HepG2 (cell line): Measurements from ENCODE around the gene TTF2. TPM values are rescaled to one million over a fixed set of nuclear protein-coding genes. Genes with fewer than 3 reads are reported as not detected.

Experiments
- ATAC-seq: fragments of 200-7000 bp; cut with Tn5 transposase; 3 replicates; pipeline ENCODE4 v1.9.1; 2020; ENCODE audit warnings: mild to moderate bottlenecking, moderate library complexity
- BruUV-seq: library from RNA; stranded (reverse); fragments of 400-500 nt; replicated peaks from 2 replicates; lab custom pipeline; 2021; lab: Mats Ljungman, UMichigan
- CTCF ChIA-PET: fragments of 300-600 bp; formaldehyde crosslinking; extraction: SDS; loops from one replicate; lab custom pipeline; 2021; ENCODE audit warnings: low total read pairs, inconsistent platforms, low intra/inter-chr PET ratio; lab: Yijun Ruan, JAX
- POLR2A ChIA-PET: fragments of 350-600 bp; sonication (Branson Sonifier 250); formaldehyde crosslinking; loops from one replicate; lab custom pipeline; 2020; ENCODE audit warnings: antibody characterized with exemption, inconsistent platforms; lab: Yijun Ruan, JAX
- DNase-seq: peaks from one replicate; pipeline ENCODE4 v3.0.0-alpha.2; 2015; ENCODE audit warnings: low spot score
- FAIRE-seq: peaks from 3 replicates; lab custom pipeline; 2011; peaks lifted over from hg19 to GRCh38; lab: Jason Lieb, UNC
- H2AFZ ChIP-seq: one replicate; pipeline ENCODE4 v1.6.1; 2011; ENCODE audit warnings: low read length, inconsistent platforms
- H3K27ac ChIP-seq: fragments of 300-600 bp; 3 replicates; pipeline ENCODE4 v1.8.0; 2011; ENCODE audit warnings: mixed run types, mild to moderate bottlenecking, mixed read lengths, low read length, inconsistent platforms; ENCODE audit not compliant: insufficient read depth; ENCODE audit errors: extremely low read length
- H3K27me3 ChIP-seq, 2 experiments: fragments of 200-600 bp in 1 of 2; 2 replicates in 1 of 2; 3 replicates in 1 of 2; pipeline versions ENCODE4 v1.6.0 to v1.8.0; 2011; ENCODE audit warnings: low read length in 2 of 2, mild to moderate bottlenecking in 2 of 2, moderate library complexity in 2 of 2, inconsistent platforms in 1 of 2; ENCODE audit not compliant: insufficient read depth in 2 of 2, control insufficient read depth in 1 of 2
- H3K36me3 ChIP-seq, 2 experiments: fragments of 200-600 bp in 1 of 2; replicated peaks in 1 of 2; 2 replicates in 1 of 2; 3 replicates in 1 of 2; pipeline versions ENCODE4 v1.5.1 to v1.8.0; 2011; ENCODE audit warnings: low read length in 2 of 2, inconsistent platforms in 1 of 2; ENCODE audit not compliant: insufficient read depth in 2 of 2, control insufficient read depth in 1 of 2
- H3K4me1 ChIP-seq: 2 replicates; pipeline ENCODE4 v1.5.1; 2012; ENCODE audit warnings: low read length, inconsistent platforms; ENCODE audit not compliant: insufficient read depth
- H3K4me2 ChIP-seq: 2 replicates; pipeline ENCODE4 v1.6.0; 2011; ENCODE audit warnings: low read depth, low read length, inconsistent platforms
- H3K4me3 ChIP-seq, 3 experiments: fragments of 200-600 bp in 1 of 3; sonication (generic), shearing (Covaris generic) in 1 of 3; replicated peaks in 1 of 3; 2 replicates each; pipeline ENCODE4 v1.5.1; 2011 to 2016; ENCODE audit warnings: low read length in 3 of 3, inconsistent platforms in 2 of 3, low read depth in 2 of 3, mild to moderate bottlenecking in 2 of 3, control low read depth in 1 of 3, mixed read lengths in 1 of 3; ENCODE audit not compliant: insufficient read depth in 1 of 3
- H3K79me2 ChIP-seq: one replicate; pipeline ENCODE4 v1.6.1; 2011; ENCODE audit warnings: low read length, inconsistent platforms; ENCODE audit not compliant: insufficient read depth
- H3K9ac ChIP-seq: 2 replicates; pipeline ENCODE4 v1.6.0; 2011; ENCODE audit warnings: mild to moderate bottlenecking, low read depth, low read length, inconsistent platforms; ENCODE audit not compliant: insufficient read depth
- H3K9me3 ChIP-seq: 2 replicates; pipeline ENCODE4 v1.5.1; 2012; ENCODE audit warnings: mild to moderate bottlenecking, low read length
- H4K20me1 ChIP-seq: 2 replicates; pipeline ENCODE4 v1.6.0; 2011; ENCODE audit warnings: inconsistent platforms, mild to moderate bottlenecking, low read length, moderate library complexity; ENCODE audit not compliant: insufficient read depth
- DNMT3B ChIP-seq: conservative IDR thresholded peaks from 2 replicates; pipeline ENCODE4 v1.6.1; 2016; ENCODE audit warnings: missing biosample characterization, control low read depth
- KDM2A ChIP-seq: sonication (generic); formaldehyde crosslinking; IDR thresholded peaks from 2 replicates; pipeline ENCODE4 v1.4.0; 2020; ENCODE audit warnings: low read depth, missing genetic modification reagents, borderline replicate concordance
- KLF9 ChIP-seq: IDR thresholded peaks from 2 replicates; pipeline ENCODE4 v1.6.1; 2016; ENCODE audit warnings: low read depth
- KMT2B ChIP-seq: IDR thresholded peaks from 2 replicates; pipeline ENCODE4 v1.6.1; 2016; ENCODE audit warnings: missing genetic modification reagents, missing compliant biosample characterization
- MEIS2 ChIP-seq: sonication (generic); formaldehyde crosslinking; IDR thresholded peaks from 2 replicates; pipeline ENCODE4 v1.9.0; 2021; ENCODE audit warnings: mild to moderate bottlenecking, missing genetic modification reagents
- MXI1 ChIP-seq: IDR thresholded peaks from 3 replicates; pipeline ENCODE4 v1.6.1; 2012; ENCODE audit warnings: low read depth, low read length, inconsistent platforms, borderline replicate concordance
- SIN3B ChIP-seq: fragments of 150-350 bp; IDR thresholded peaks from 2 replicates; pipeline ENCODE4 v1.6.1; 2014; ENCODE audit warnings: low read length
- SP5 ChIP-seq: IDR thresholded peaks from 2 replicates; pipeline ENCODE4 v1.6.1; 2016; ENCODE audit warnings: low read depth, borderline replicate concordance
- YEATS4 ChIP-seq: sonication (generic); formaldehyde crosslinking; IDR thresholded peaks from 2 replicates; pipeline ENCODE4 v1.4.0; 2020; ENCODE audit warnings: missing genetic modification reagents, borderline replicate concordance
- ZNF737 ChIP-seq: sonication (generic); formaldehyde crosslinking; IDR thresholded peaks from 2 replicates; pipeline ENCODE4 v1.5.0; 2020; ENCODE audit warnings: missing genetic modification reagents, mild to moderate bottlenecking, borderline replicate concordance
- whole genome bisulfite sequencing: methylation state at CpG from one replicate; pipeline ENCODE4 v1.1.6; 2017; ENCODE audit warnings: low lambda C conversion rate; 5-methylcytosine and 5-hydroxymethylcytosine counted together
- in situ Hi-C: cut with HindIII; loops from 2 replicates; pipeline ENCODE4 v1.10.0; 2017; ENCODE audit warnings: low pct_unique_long_range_greater_than_20kb; ENCODE audit not compliant: extremely low pct_ligation_motif_present
- intact Hi-C: fragments of 100-400 bp; cut with micrococcal nuclease; formaldehyde crosslinking; loops from one replicate; pipeline ENCODE4 v1.10.0; 2022; ENCODE audit not compliant: unreplicated experiment
- polyA plus RNA-seq, 8 experiments: library from polyadenylated mRNA; depleted of rRNA in 3 of 8; stranded (reverse) in 7 of 8; unstranded in 1 of 8; fragments of >200 nt; fragmentation: Illumina TruSeq in 4 of 8; extraction: Trizol in 4 of 8; gene quantifications; 2 replicates each; pipeline versions ENCODE4 v1.2.1 to v1.2.3, GENCODE V29; 2011 to 2016; ENCODE audit warnings: low read depth in 4 of 8, missing spikeins in 1 of 8, mixed read lengths in 1 of 8; ENCODE audit not compliant: insufficient read depth in 1 of 8
- total RNA-seq, 5 experiments: library from RNA; depleted of rRNA; stranded (reverse); fragments of >200 nt; fragmentation: Illumina TruSeq; extraction: Trizol; gene quantifications; 2 replicates each; pipeline ENCODE4 v1.2.3, GENCODE V29; 2016; ENCODE audit warnings: low read depth in 1 of 5
- TF ChIP-seq, protein P1 (sequence below): sonication (generic); formaldehyde crosslinking; IDR thresholded peaks from 2 replicates; pipeline ENCODE4 v1.4.0; 2020; ENCODE audit warnings: mild to moderate bottlenecking, missing genetic modification reagents
- TF ChIP-seq, protein P2 (sequence below): IDR thresholded peaks from 2 replicates; pipeline ENCODE4 v1.6.1; 2016; ENCODE audit warnings: low read depth
- TF ChIP-seq, protein P3 (sequence below), 2 experiments: sonication (generic) in 1 of 2; formaldehyde crosslinking in 1 of 2; IDR thresholded peaks; 2 replicates each; pipeline versions ENCODE4 v1.4.0 to v1.6.1; 2018 to 2020; ENCODE audit warnings: missing genetic modification reagents in 2 of 2, borderline replicate concordance in 1 of 2, low read depth in 1 of 2, mild to moderate bottlenecking in 1 of 2, missing biosample characterization in 1 of 2

Gene TTF2
- total and polyA plus RNA-seq, 2 of the 13 experiments (the other 11 are each of a cell fraction or from before 2014, with no cell fraction given) = 12.8 to 48.9 TPM

DNA sequence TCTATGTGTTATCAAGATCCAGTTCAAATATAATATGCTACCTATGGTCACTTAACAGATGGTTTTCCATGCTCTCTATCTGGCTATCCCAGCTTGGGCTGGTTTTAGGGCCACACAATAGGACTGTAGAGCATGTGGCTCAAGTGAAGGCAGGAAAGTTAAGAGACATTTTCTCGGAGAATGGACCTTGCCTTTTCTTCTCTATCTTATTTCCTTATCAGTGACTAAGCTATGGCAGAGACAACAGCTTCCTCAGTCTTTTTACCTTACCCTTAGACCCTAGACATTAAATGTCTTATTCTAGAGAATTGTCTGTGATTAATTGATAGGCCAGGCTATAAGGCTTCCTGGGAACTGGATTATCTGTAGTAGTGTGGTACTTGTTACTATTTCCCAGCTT, 30.4 kb upstream of the TTF2 start:
- no peak for ATAC-seq
- TF ChIP-seq ZNF737 (CRISPR knock-in tag) (no peak), KDM2A (no peak), MXI1 (no peak)
- TF ChIP-seq, protein P1, sequence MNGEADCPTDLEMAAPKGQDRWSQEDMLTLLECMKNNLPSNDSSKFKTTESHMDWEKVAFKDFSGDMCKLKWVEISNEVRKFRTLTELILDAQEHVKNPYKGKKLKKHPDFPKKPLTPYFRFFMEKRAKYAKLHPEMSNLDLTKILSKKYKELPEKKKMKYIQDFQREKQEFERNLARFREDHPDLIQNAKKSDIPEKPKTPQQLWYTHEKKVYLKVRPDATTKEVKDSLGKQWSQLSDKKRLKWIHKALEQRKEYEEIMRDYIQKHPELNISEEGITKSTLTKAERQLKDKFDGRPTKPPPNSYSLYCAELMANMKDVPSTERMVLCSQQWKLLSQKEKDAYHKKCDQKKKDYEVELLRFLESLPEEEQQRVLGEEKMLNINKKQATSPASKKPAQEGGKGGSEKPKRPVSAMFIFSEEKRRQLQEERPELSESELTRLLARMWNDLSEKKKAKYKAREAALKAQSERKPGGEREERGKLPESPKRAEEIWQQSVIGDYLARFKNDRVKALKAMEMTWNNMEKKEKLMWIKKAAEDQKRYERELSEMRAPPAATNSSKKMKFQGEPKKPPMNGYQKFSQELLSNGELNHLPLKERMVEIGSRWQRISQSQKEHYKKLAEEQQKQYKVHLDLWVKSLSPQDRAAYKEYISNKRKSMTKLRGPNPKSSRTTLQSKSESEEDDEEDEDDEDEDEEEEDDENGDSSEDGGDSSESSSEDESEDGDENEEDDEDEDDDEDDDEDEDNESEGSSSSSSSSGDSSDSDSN (CRISPR knock-in tag) = no peak
- H3K4me1 ChIP-seq = no peaks in the 10 kb centered on the region
- in situ Hi-C loops (no loop called here), intact Hi-C loops (no loop called here)
- no TSS peak for BruUV-seq
- no peaks in the 10 kb centered on the region for H4K20me1 ChIP-seq
- no peaks in the 10 kb centered on the region for H3K79me2 ChIP-seq
- no peak overlapping the region for H3K9ac ChIP-seq
- no peak overlapping the region for H3K4me2 ChIP-seq
- 10% methylated on average over 1 of the region's 1 CpG for WGBS
- no peak for FAIRE-seq
- no peak overlapping the region for H3K4me3 ChIP-seq
- H3K27me3 ChIP-seq = 0 out of 5 replicates have a peak, but pooled peaks cover 0 to 1% of the 10 kb centered on the region in 2 experiments
- ChIA-PET POLR2A (no interaction called here), CTCF (no interaction called here)
- H3K36me3 ChIP-seq = no peaks in the 10 kb centered on the region
- DNase-seq = no peak
- no peak overlapping the region for H3K27ac ChIP-seq
- H2AFZ ChIP-seq = no peak overlapping the region
- H3K9me3 ChIP-seq = no peaks in the 10 kb centered on the region

DNA sequence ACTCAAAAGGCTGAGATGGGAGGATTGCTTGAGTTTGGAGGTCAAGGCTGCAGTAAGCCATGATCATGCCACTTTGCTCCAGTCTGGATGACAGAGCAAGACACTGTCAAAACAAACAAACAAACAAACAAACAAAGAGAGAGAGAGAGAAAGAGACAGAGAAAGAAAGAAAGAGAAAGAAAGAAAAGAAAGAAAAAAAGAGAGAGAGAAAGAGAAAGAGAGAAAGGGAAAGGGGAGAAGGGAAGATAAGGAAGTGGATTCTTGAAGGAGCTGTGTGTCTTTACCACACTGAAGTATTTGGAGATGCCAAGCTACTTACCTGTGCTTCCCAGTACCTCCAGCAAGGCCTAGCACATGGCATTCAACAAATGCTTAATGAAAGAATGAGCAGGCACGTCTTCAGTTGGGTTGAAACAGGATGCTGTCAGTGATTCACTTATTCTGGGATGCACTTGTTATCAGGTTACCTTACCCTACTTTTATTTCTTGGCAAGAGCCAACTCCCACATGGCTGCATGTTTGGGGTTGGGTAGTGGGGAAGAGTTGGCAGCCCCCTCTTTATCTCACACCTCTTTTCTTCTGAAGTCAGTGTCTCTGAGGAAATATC, 29.8 kb upstream of the TTF2 start:
- ATAC-seq (no peak), FAIRE-seq (no peak), DNase-seq (no peak)
- no peak overlapping the region for H3K4me3 ChIP-seq
- no peaks in the 10 kb centered on the region for H4K20me1 ChIP-seq
- intact Hi-C loops (no loop called here), in situ Hi-C loops (no loop called here)
- no peaks in the 10 kb centered on the region for H3K4me1 ChIP-seq
- no peaks in the 10 kb centered on the region for H3K36me3 ChIP-seq
- H2AFZ ChIP-seq = no peak overlapping the region
- H3K9ac ChIP-seq = no peak overlapping the region
- H3K79me2 ChIP-seq = no peaks in the 10 kb centered on the region
- 0 out of 5 replicates have a peak, but pooled peaks cover 0 to 1% of the 10 kb centered on the region in 2 experiments for H3K27me3 ChIP-seq
- no peak overlapping the region for H3K4me2 ChIP-seq
- H3K9me3 ChIP-seq = no peaks in the 10 kb centered on the region
- H3K27ac ChIP-seq = no peak overlapping the region
- 0% methylated on average over 1 of the region's 1 CpG for WGBS
- CTCF ChIA-PET = no interaction called here
- POLR2A ChIA-PET = no interaction called here
- no TSS peak for BruUV-seq
- TF ChIP-seq YEATS4 (CRISPR knock-in tag) (no peak), DNMT3B (CRISPR knock-in tag) (no peak), MEIS2 (CRISPR knock-in tag) (no peak), SIN3B (no peak), KMT2B (CRISPR knock-in tag) (no peak), SP5 (CRISPR knock-in tag) (no peak), KLF9 (CRISPR knock-in tag) (no peak)
- TF ChIP-seq, protein P2, sequence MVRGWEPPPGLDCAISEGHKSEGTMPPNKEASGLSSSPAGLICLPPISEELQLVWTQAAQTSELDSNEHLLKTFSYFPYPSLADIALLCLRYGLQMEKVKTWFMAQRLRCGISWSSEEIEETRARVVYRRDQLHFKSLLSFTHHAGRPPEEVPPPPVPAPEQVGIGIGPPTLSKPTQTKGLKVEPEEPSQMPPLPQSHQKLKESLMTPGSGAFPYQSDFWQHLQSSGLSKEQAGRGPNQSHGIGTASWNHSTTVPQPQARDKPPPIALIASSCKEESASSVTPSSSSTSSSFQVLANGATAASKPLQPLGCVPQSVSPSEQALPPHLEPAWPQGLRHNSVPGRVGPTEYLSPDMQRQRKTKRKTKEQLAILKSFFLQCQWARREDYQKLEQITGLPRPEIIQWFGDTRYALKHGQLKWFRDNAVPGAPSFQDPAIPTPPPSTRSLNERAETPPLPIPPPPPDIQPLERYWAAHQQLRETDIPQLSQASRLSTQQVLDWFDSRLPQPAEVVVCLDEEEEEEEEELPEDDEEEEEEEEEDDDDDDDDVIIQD (CRISPR knock-in tag) = no peak
- TF ChIP-seq, protein P3, sequence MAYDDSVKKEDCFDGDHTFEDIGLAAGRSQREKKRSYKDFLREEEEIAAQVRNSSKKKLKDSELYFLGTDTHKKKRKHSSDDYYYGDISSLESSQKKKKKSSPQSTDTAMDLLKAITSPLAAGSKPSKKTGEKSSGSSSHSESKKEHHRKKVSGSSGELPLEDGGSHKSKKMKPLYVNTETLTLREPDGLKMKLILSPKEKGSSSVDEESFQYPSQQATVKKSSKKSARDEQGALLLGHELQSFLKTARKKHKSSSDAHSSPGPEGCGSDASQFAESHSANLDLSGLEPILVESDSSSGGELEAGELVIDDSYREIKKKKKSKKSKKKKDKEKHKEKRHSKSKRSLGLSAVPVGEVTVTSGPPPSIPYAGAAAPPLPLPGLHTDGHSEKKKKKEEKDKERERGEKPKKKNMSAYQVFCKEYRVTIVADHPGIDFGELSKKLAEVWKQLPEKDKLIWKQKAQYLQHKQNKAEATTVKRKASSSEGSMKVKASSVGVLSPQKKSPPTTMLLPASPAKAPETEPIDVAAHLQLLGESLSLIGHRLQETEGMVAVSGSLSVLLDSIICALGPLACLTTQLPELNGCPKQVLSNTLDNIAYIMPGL (CRISPR knock-in tag; IDR thresholded peaks at IDR 0.05; ENCODE audit: borderline replicate concordance in 1 of 2, low read depth in 1 of 2) = no peak
